Neural cell (in vitro differentiated cells): Measurements from ENCODE around the gene FAM217A.

Source experiments
- EP300 ChIP-seq: fragments of 450-650 bp; conservative IDR thresholded peaks from 2 replicates; pipeline ENCODE4 v1.6.1; 2014; ENCODE audit warnings: antibody characterized with exemption, mild to moderate bottlenecking, moderate library complexity; ENCODE audit not compliant: poor library complexity, severe bottlenecking
- EZH2 ChIP-seq: fragments of 200-600, 300-800 bp; shearing (Covaris generic), sonication (generic); IDR thresholded peaks from 2 replicates; pipeline ENCODE4 v1.6.1; 2014; ENCODE audit warnings: antibody characterized with exemption, low read length, borderline replicate concordance, mild to moderate bottlenecking; ENCODE audit not compliant: insufficient read depth, poor library complexity, severe bottlenecking
- TF ChIP-seq, protein P1 (sequence below): fragments of 450-650 bp; IDR thresholded peaks from 2 replicates; pipeline ENCODE4 v1.5.1; 2014; ENCODE audit warnings: antibody characterized with exemption, mild to moderate bottlenecking, moderate library complexity; ENCODE audit not compliant: poor library complexity, severe bottlenecking

DNA sequence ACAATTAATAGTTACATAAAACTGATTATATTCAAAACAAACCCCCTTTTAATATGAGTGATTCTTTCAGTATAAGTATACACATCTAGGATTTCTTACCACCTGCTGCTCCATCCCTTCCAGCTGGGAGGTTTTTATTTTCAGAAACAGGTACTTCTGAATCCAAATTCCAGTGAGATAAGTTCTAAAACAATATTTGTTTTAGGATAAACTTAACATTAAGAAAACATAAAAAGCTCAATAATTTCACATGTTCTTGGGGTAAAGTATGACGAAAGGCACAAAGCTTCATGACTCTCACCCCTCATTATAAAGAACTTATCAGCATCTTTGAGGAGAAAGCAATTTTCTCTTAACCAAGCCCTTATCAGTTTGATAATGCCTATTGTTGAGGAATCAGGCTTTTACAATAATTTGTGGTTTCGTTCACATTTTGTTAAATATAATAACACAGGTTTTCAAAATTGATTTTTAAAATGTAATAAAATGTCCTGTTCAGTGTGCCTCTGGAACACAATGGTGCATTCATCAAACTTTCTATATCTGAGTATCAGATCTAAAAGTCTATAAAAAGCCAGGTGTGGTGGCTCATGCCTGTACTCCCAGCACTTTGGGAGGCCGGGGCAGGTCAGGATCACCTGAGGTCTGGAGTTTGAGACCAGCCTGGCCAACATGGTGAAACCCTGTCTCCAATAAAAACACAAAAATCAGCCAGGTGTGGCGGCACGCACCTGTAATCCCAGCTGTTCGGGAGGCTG is 4.3 kb downstream of the FAM217A start:
- TF ChIP-seq, protein P1, sequence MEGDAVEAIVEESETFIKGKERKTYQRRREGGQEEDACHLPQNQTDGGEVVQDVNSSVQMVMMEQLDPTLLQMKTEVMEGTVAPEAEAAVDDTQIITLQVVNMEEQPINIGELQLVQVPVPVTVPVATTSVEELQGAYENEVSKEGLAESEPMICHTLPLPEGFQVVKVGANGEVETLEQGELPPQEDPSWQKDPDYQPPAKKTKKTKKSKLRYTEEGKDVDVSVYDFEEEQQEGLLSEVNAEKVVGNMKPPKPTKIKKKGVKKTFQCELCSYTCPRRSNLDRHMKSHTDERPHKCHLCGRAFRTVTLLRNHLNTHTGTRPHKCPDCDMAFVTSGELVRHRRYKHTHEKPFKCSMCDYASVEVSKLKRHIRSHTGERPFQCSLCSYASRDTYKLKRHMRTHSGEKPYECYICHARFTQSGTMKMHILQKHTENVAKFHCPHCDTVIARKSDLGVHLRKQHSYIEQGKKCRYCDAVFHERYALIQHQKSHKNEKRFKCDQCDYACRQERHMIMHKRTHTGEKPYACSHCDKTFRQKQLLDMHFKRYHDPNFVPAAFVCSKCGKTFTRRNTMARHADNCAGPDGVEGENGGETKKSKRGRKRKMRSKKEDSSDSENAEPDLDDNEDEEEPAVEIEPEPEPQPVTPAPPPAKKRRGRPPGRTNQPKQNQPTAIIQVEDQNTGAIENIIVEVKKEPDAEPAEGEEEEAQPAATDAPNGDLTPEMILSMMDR: no peak
- TF ChIP-seq EP300 (no peak), EZH2 (no peak)
